HepG2 (cell line): ENCODE results near the gene MCC. TPM values are rescaled to one million over a fixed set of nuclear protein-coding genes. Genes with fewer than 3 reads are reported as not detected.

Experiments used
- ATAC-seq: fragments of 200-7000 bp; cut with Tn5 transposase; 3 replicates; pipeline ENCODE4 v1.9.1; 2020; ENCODE audit warnings: mild to moderate bottlenecking, moderate library complexity
- BruUV-seq: library from RNA; stranded (reverse); fragments of 400-500 nt; replicated peaks from 2 replicates; lab custom pipeline; 2021; lab: Mats Ljungman, UMichigan
- CTCF ChIA-PET: fragments of 300-600 bp; formaldehyde crosslinking; extraction: SDS; loops from one replicate; lab custom pipeline; 2021; ENCODE audit warnings: low total read pairs, inconsistent platforms, low intra/inter-chr PET ratio; lab: Yijun Ruan, JAX
- POLR2A ChIA-PET: fragments of 350-600 bp; sonication (Branson Sonifier 250); formaldehyde crosslinking; loops from one replicate; lab custom pipeline; 2020; ENCODE audit warnings: antibody characterized with exemption, inconsistent platforms; lab: Yijun Ruan, JAX
- DNase-seq: peaks from one replicate; pipeline ENCODE4 v3.0.0-alpha.2; 2015; ENCODE audit warnings: low spot score
- FAIRE-seq: peaks from 3 replicates; lab custom pipeline; 2011; peaks lifted over from hg19 to GRCh38; lab: Jason Lieb, UNC
- H2AFZ ChIP-seq: one replicate; pipeline ENCODE4 v1.6.1; 2011; ENCODE audit warnings: low read length, inconsistent platforms
- H3K27ac ChIP-seq: fragments of 300-600 bp; 3 replicates; pipeline ENCODE4 v1.8.0; 2011; ENCODE audit warnings: mixed run types, mild to moderate bottlenecking, mixed read lengths, low read length, inconsistent platforms; ENCODE audit not compliant: insufficient read depth; ENCODE audit errors: extremely low read length
- H3K27me3 ChIP-seq, 2 experiments: fragments of 200-600 bp in 1 of 2; 2 replicates in 1 of 2; 3 replicates in 1 of 2; pipeline versions ENCODE4 v1.6.0 to v1.8.0; 2011; ENCODE audit warnings: low read length in 2 of 2, mild to moderate bottlenecking in 2 of 2, moderate library complexity in 2 of 2, inconsistent platforms in 1 of 2; ENCODE audit not compliant: insufficient read depth in 2 of 2, control insufficient read depth in 1 of 2
- H3K36me3 ChIP-seq, 2 experiments: fragments of 200-600 bp in 1 of 2; replicated peaks in 1 of 2; 2 replicates in 1 of 2; 3 replicates in 1 of 2; pipeline versions ENCODE4 v1.5.1 to v1.8.0; 2011; ENCODE audit warnings: low read length in 2 of 2, inconsistent platforms in 1 of 2; ENCODE audit not compliant: insufficient read depth in 2 of 2, control insufficient read depth in 1 of 2
- H3K4me1 ChIP-seq: 2 replicates; pipeline ENCODE4 v1.5.1; 2012; ENCODE audit warnings: low read length, inconsistent platforms; ENCODE audit not compliant: insufficient read depth
- H3K4me2 ChIP-seq: 2 replicates; pipeline ENCODE4 v1.6.0; 2011; ENCODE audit warnings: low read depth, low read length, inconsistent platforms
- H3K4me3 ChIP-seq, 3 experiments: fragments of 200-600 bp in 1 of 3; sonication (generic), shearing (Covaris generic) in 1 of 3; replicated peaks in 1 of 3; 2 replicates each; pipeline ENCODE4 v1.5.1; 2011 to 2016; ENCODE audit warnings: low read length in 3 of 3, inconsistent platforms in 2 of 3, low read depth in 2 of 3, mild to moderate bottlenecking in 2 of 3, control low read depth in 1 of 3, mixed read lengths in 1 of 3; ENCODE audit not compliant: insufficient read depth in 1 of 3
- H3K79me2 ChIP-seq: one replicate; pipeline ENCODE4 v1.6.1; 2011; ENCODE audit warnings: low read length, inconsistent platforms; ENCODE audit not compliant: insufficient read depth
- H3K9ac ChIP-seq: 2 replicates; pipeline ENCODE4 v1.6.0; 2011; ENCODE audit warnings: mild to moderate bottlenecking, low read depth, low read length, inconsistent platforms; ENCODE audit not compliant: insufficient read depth
- H3K9me3 ChIP-seq: 2 replicates; pipeline ENCODE4 v1.5.1; 2012; ENCODE audit warnings: mild to moderate bottlenecking, low read length
- H4K20me1 ChIP-seq: 2 replicates; pipeline ENCODE4 v1.6.0; 2011; ENCODE audit warnings: inconsistent platforms, mild to moderate bottlenecking, low read length, moderate library complexity; ENCODE audit not compliant: insufficient read depth
- HOXA3 ChIP-seq: sonication (generic); formaldehyde crosslinking; IDR thresholded peaks from 2 replicates; pipeline ENCODE4 v1.5.0; 2020; ENCODE audit warnings: missing genetic modification reagents
- HOXA5 ChIP-seq: sonication (generic); formaldehyde crosslinking; IDR thresholded peaks from 2 replicates; pipeline ENCODE4 v1.4.0; 2020; ENCODE audit warnings: missing genetic modification reagents
- JUND ChIP-seq: sonication (generic); formaldehyde crosslinking; IDR thresholded peaks from 2 replicates; pipeline ENCODE4 v1.8.0; 2022; ENCODE audit warnings: mild to moderate bottlenecking, missing genetic modification reagents
- KLF12 ChIP-seq: sonication (generic); formaldehyde crosslinking; IDR thresholded peaks from 2 replicates; pipeline ENCODE4 v1.4.0; 2020; ENCODE audit warnings: missing genetic modification reagents, borderline replicate concordance
- MAFF ChIP-seq: IDR thresholded peaks from 2 replicates; pipeline ENCODE4 v1.6.1; 2011; ENCODE audit warnings: low read depth, low read length, improper control_type of control experiment
- MAFK ChIP-seq, 2 experiments: IDR thresholded peaks in 1 of 2; conservative IDR thresholded peaks in 1 of 2; 2 replicates each; pipeline ENCODE4 v1.6.1; 2011; ENCODE audit warnings: improper control_type of control experiment in 2 of 2, low read length in 2 of 2
- MBNL3 ChIP-seq: fragments of 250-450 bp; sonication (Bioruptor Pico); conservative IDR thresholded peaks from 2 replicates; pipeline ENCODE4 v1.8.0; 2022; ENCODE audit warnings: mild to moderate bottlenecking, inconsistent platforms
- NCOA5 ChIP-seq: sonication (generic); formaldehyde crosslinking; IDR thresholded peaks from 2 replicates; pipeline ENCODE4 v1.4.0; 2020; ENCODE audit warnings: missing genetic modification reagents
- RARA ChIP-seq: IDR thresholded peaks from 2 replicates; pipeline ENCODE4 v1.6.1; 2016; ENCODE audit warnings: missing genetic modification reagents, missing compliant biosample characterization
- ZNF660 ChIP-seq: sonication (generic); formaldehyde crosslinking; IDR thresholded peaks from 2 replicates; pipeline ENCODE4 v1.5.1; 2020; ENCODE audit warnings: mild to moderate bottlenecking, low read depth, missing genetic modification reagents, borderline replicate concordance
- WGBS: methylation state at CpG from one replicate; pipeline ENCODE4 v1.1.6; 2017; ENCODE audit warnings: low lambda C conversion rate; 5-methylcytosine and 5-hydroxymethylcytosine counted together
- in situ Hi-C: cut with HindIII; loops from 2 replicates; pipeline ENCODE4 v1.10.0; 2017; ENCODE audit warnings: low pct_unique_long_range_greater_than_20kb; ENCODE audit not compliant: extremely low pct_ligation_motif_present
- intact Hi-C: fragments of 100-400 bp; cut with micrococcal nuclease; formaldehyde crosslinking; loops from one replicate; pipeline ENCODE4 v1.10.0; 2022; ENCODE audit not compliant: unreplicated experiment
- polyA plus RNA-seq, 8 experiments: library from polyadenylated mRNA; depleted of rRNA in 3 of 8; stranded (reverse) in 7 of 8; unstranded in 1 of 8; fragments of >200 nt; fragmentation: Illumina TruSeq in 4 of 8; extraction: Trizol in 4 of 8; gene quantifications; 2 replicates each; pipeline versions ENCODE4 v1.2.1 to v1.2.3, GENCODE V29; 2011 to 2016; ENCODE audit warnings: low read depth in 4 of 8, missing spikeins in 1 of 8, mixed read lengths in 1 of 8; ENCODE audit not compliant: insufficient read depth in 1 of 8
- total RNA-seq, 5 experiments: library from RNA; depleted of rRNA; stranded (reverse); fragments of >200 nt; fragmentation: Illumina TruSeq; extraction: Trizol; gene quantifications; 2 replicates each; pipeline ENCODE4 v1.2.3, GENCODE V29; 2016; ENCODE audit warnings: low read depth in 1 of 5
- TF ChIP-seq, protein P1 (sequence below): sonication (generic); formaldehyde crosslinking; IDR thresholded peaks from 2 replicates; pipeline ENCODE4 v1.4.0; 2020; ENCODE audit warnings: low read depth, mild to moderate bottlenecking, missing genetic modification reagents
- TF ChIP-seq, protein P2 (sequence below): IDR thresholded peaks from 2 replicates; pipeline ENCODE4 v1.6.1; 2016; ENCODE audit warnings: mild to moderate bottlenecking
- TF ChIP-seq, protein P3 (sequence below): sonication (generic); IDR thresholded peaks from 2 replicates; pipeline ENCODE4 v1.6.1; 2016; ENCODE audit warnings: low read depth, borderline replicate concordance

The MCC gene
- total and polyA plus RNA-seq, 2 of the 13 experiments (the other 11 are each of a cell fraction or from before 2014, with no cell fraction given): 0.55 to 2.4 TPM

DNA sequence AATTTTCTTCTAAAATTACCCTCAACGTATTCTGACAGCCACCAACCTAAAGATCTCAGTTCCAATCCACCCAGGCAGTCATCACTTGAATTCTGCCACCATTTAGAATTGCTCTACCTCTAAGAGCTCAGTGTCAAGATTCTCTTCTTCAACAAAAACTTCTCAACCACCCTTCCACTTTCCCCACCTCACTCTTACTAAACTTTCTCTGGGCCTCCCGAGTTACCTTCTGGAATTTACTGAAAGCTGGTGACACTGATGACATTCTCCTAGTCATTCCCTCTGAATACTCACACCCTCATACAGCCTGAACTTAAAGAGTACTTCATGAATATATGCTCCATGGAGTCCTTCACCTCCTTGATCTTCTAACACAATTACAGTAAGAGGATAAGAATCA, 263.0 kb downstream of the MCC start:
- intact Hi-C loops (no loop called here), in situ Hi-C loops (no loop called here)
- H3K9ac ChIP-seq: no peak overlapping the region
- FAIRE-seq (no peak), DNase-seq (no peak), ATAC-seq (no peak)
- no peaks in the 10 kb centered on the region for H3K79me2 ChIP-seq
- H3K4me2 ChIP-seq: no peak overlapping the region
- H3K4me3 ChIP-seq: no peak overlapping the region
- TF ChIP-seq NCOA5 (CRISPR knock-in tag): no peak
- TF ChIP-seq HOXA3 (CRISPR knock-in tag): no peak
- no peak for TF ChIP-seq HOXA5 (CRISPR knock-in tag)
- no peaks in the 10 kb centered on the region for H3K9me3 ChIP-seq
- H3K36me3 ChIP-seq: no peaks in the 10 kb centered on the region
- peaks cover 0 to 2% of the 10 kb centered on the region in 2 experiments; a peak in 2 of 5 replicates for H3K27me3 ChIP-seq
- no TSS peak for BruUV-seq
- ChIA-PET CTCF (no interaction called here), POLR2A (no interaction called here)
- H2AFZ ChIP-seq: no peak overlapping the region
- 22% methylated on average over 2 of the region's 2 CpGs for WGBS
- peaks cover 6% of the 10 kb centered on the region; the same call in 1 of the 2 replicates for H3K4me1 ChIP-seq
- H4K20me1 ChIP-seq: no peaks in the 10 kb centered on the region
- H3K27ac ChIP-seq: no peak overlapping the region

DNA sequence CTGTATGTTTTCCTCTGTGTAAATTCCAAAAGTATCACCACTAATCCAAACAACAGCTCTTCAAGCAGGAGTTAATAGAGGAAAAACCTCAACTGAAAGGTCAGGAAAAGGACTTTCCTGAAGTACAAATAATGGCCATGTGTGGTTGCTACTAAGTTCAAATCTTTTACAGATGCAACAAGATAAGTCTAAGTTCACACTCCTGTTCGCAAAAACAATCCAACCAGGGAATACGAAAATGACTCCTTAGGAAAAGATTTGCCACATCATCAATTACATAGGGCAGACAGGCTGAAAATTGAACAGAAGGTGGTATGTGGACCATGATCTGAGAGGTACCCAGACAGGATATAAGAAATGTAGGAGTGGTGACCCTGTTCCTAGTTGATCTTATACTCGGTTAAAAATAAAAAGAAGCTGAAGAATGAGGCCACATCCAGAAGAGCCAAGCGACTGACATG, 263.6 kb downstream of the MCC start:
- H3K4me2 ChIP-seq: no peak overlapping the region
- peak; percentile 43; the same call in 1 of the 3 replicates for ATAC-seq
- WGBS: 6% methylated on average over 4 of the region's 4 CpGs

More for the DNA sequence above, 263.6 kb downstream of the MCC start:
- Histone ChIP-seq H3K9ac (no peak overlapping the region), H3K4me1 (peaks cover 6% of the 10 kb centered on the region; the same call in 1 of the 2 replicates), H2AFZ (no peak overlapping the region), H3K27ac (no peak overlapping the region), H3K27me3 (peaks cover 0 to 2% of the 10 kb centered on the region in 2 experiments; a peak in 2 of 5 replicates), H3K79me2 (no peaks in the 10 kb centered on the region), H4K20me1 (no peaks in the 10 kb centered on the region), H3K4me3 (no peak overlapping the region), H3K9me3 (no peaks in the 10 kb centered on the region), H3K36me3 (no peaks in the 10 kb centered on the region)
- in situ Hi-C loops: no loop called here
- CTCF ChIA-PET: no interaction called here
- BruUV-seq: no TSS peak
- DNase-seq: peak; percentile 18
- POLR2A ChIA-PET: no interaction called here
- TF ChIP-seq MAFK (conservative IDR thresholded peaks at IDR 0.05 in 1 of 2, IDR thresholded peaks at IDR 0.05 in 1 of 2; ENCODE audit: low read length in 2 of 2) (peak; percentile 78 to 85), JUND (CRISPR knock-in tag) (no peak), ZNF660 (no peak), RARA (CRISPR knock-in tag) (peak; percentile 36; the same call in 1 of the 2 replicates), KLF12 (CRISPR knock-in tag) (no peak), MAFF (peak; percentile 76), MBNL3 (CRISPR knock-in tag) (no peak)
- TF ChIP-seq, protein P1, sequence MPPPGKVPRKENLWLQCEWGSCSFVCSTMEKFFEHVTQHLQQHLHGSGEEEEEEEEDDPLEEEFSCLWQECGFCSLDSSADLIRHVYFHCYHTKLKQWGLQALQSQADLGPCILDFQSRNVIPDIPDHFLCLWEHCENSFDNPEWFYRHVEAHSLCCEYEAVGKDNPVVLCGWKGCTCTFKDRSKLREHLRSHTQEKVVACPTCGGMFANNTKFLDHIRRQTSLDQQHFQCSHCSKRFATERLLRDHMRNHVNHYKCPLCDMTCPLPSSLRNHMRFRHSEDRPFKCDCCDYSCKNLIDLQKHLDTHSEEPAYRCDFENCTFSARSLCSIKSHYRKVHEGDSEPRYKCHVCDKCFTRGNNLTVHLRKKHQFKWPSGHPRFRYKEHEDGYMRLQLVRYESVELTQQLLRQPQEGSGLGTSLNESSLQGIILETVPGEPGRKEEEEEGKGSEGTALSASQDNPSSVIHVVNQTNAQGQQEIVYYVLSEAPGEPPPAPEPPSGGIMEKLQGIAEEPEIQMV (CRISPR knock-in tag): no peak
- TF ChIP-seq, protein P2, sequence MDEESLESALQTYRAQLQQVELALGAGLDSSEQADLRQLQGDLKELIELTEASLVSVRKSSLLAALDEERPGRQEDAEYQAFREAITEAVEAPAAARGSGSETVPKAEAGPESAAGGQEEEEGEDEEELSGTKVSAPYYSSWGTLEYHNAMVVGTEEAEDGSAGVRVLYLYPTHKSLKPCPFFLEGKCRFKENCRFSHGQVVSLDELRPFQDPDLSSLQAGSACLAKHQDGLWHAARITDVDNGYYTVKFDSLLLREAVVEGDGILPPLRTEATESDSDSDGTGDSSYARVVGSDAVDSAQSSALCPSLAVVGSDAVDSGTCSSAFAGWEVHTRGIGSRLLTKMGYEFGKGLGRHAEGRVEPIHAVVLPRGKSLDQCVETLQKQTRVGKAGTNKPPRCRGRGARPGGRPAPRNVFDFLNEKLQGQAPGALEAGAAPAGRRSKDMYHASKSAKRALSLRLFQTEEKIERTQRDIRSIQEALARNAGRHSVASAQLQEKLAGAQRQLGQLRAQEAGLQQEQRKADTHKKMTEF (CRISPR knock-in tag): no peak
- TF ChIP-seq, protein P3, sequence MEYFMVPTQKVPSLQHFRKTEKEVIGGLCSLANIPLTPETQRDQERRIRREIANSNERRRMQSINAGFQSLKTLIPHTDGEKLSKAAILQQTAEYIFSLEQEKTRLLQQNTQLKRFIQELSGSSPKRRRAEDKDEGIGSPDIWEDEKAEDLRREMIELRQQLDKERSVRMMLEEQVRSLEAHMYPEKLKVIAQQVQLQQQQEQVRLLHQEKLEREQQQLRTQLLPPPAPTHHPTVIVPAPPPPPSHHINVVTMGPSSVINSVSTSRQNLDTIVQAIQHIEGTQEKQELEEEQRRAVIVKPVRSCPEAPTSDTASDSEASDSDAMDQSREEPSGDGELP: no peak
- FAIRE-seq: peak; percentile 8
- intact Hi-C loops: no loop called here
